ENCODE results near the gene GTF3C6.
"Not testable (repeated sequence)": the region's sequence is repeated elsewhere in the genome, so short reads cannot be mapped to it uniquely, and the experiment has no call there.

GTF3C6 gene

GRCh38 chr6:110979565-110980101, 21.1 kb downstream of the GTF3C6 start:
- no peak for DNase-seq (ENCODE audit: low read depth in 2 of 2)

GRCh38 chr6:110980227-110980626, 21.7 kb downstream of the GTF3C6 start:
- no peak for DNase-seq (ENCODE audit: low read depth in 2 of 2)

- no peak for DNase-seq (ENCODE audit: low read depth in 2 of 2)
These were observed 22.1 kb downstream of the GTF3C6 start for GRCh38 chr6:110980648-110981047.

GRCh38 chr6:110981202-110981600, 22.7 kb downstream of the GTF3C6 start:
- no peak for DNase-seq (ENCODE audit: low read depth in 2 of 2)

- DNase-seq (ENCODE audit: low read depth in 2 of 2), result no peak
These were observed 32.5 kb downstream of the GTF3C6 start for GRCh38 chr6:110990840-110991576.

GRCh38 chr6:110996691-110997090, 38.2 kb downstream of the GTF3C6 start:
- no peak for DNase-seq (ENCODE audit: low read depth in 2 of 2)

- no peak for DNase-seq (ENCODE audit: low read depth in 2 of 2)
These were observed 41.2 kb downstream of the GTF3C6 start for GRCh38 chr6:110999634-111000270.

GRCh38 chr6:111002350-111002749, 43.8 kb downstream of the GTF3C6 start:
- no peak for DNase-seq (ENCODE audit: low read depth in 2 of 2)

- no peak for DNase-seq (ENCODE audit: low read depth in 2 of 2)
These were observed 53.0 kb downstream of the GTF3C6 start for GRCh38 chr6:111011360-111012142.

- no peak for DNase-seq (ENCODE audit: low read depth in 2 of 2)
These were observed 53.6 kb downstream of the GTF3C6 start for GRCh38 chr6:111012143-111012452.

GRCh38 chr6:111012520-111012919, 54.0 kb downstream of the GTF3C6 start:
- DNase-seq (ENCODE audit: low read depth in 2 of 2), result not testable (repeated sequence)

GRCh38 chr6:111013144-111013915, 54.8 kb downstream of the GTF3C6 start:
- no peak for DNase-seq (ENCODE audit: low read depth in 2 of 2)

- DNase-seq (ENCODE audit: low read depth in 2 of 2), result no peak
These were observed 57.1 kb downstream of the GTF3C6 start for GRCh38 chr6:111015389-111016124.

- not testable (repeated sequence) for DNase-seq (ENCODE audit: low read depth in 2 of 2)
These were observed 58.7 kb downstream of the GTF3C6 start for GRCh38 chr6:111017241-111017640.
